ENCODE data around the gene RGS18.

DNA sequence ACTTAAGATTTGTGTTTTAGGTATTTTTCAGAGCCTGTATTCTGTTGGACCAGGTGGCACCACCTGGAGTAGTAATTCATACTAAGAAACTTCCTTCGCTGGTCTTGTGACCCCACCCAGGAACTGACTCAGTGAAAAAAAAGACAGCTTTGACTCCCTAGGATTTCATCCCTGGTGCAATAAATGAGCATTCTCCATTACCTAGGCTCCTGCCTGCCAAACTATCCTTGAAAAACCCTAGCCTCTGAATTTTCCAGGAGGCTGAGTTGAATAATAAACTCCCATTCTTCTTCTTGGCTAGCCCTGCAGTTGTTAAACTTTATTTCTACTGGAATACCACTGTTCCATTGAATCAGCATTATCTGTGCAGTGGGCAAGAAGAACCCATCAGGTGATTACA lies 10.6 kb upstream of the RGS18 start:
- no peak for TF ChIP-seq CTCF (IDR thresholded peaks at IDR 0.05 in 8 of 11, conservative IDR thresholded peaks at IDR 0.05 in 3 of 11)
- no peak for TF ChIP-seq POLR2A (IDR thresholded peaks at IDR 0.05)

Measured in spleen (tissue), 7 donors.